ENCODE data around the gene KRT85.

DNA sequence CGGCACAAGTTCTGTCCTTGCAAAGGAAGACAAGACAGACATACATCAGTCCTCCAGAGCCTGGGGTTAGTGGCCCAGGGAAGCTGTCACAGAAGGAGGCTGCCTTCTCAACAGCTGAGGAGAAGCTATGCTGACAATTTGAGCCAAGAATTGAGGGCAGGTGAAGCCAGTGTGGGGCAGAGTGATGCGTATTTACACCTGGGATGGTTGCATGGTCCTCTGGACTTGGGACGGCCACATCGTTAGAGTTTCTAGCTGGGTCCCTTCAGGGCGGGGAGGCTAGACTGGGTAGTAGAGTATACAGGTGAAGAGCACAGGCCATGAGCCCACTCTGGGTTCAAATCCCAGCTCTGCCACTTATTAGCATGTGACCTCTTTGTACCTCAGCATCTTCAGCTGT, 16.5 kb downstream of the KRT85 start:
- TF ChIP-seq MAZ (IDR thresholded peaks at IDR 0.05; ENCODE audit: borderline replicate concordance, low read depth, low read length) (no peak), MAZ (CRISPR knock-in tag; IDR thresholded peaks at IDR 0.05; ENCODE audit: low read depth) (no peak), DNMT1 (CRISPR knock-in tag; IDR thresholded peaks at IDR 0.05) (no peak), POLR2A (IDR thresholded peaks at IDR 0.05; ENCODE audit: insufficient read depth in 1 of 2, low read depth in 2 of 2, low read length in 2 of 2) (no peak), CHD2 (IDR thresholded peaks at IDR 0.05; ENCODE audit: low read depth, low read length) (no peak), GLI4 (CRISPR knock-in tag; IDR thresholded peaks at IDR 0.05; ENCODE audit: borderline replicate concordance) (no peak), PHB2 (IDR thresholded peaks at IDR 0.05; ENCODE audit: partially characterized antibody) (no peak), ZNF326 (CRISPR knock-in tag; IDR thresholded peaks at IDR 0.05; ENCODE audit: borderline replicate concordance) (no peak), ZNF737 (CRISPR knock-in tag; IDR thresholded peaks at IDR 0.05; ENCODE audit: borderline replicate concordance) (no peak), ETV6 (CRISPR knock-in tag; conservative IDR thresholded peaks at IDR 0.05) (no peak)
- TF ChIP-seq, protein P1, sequence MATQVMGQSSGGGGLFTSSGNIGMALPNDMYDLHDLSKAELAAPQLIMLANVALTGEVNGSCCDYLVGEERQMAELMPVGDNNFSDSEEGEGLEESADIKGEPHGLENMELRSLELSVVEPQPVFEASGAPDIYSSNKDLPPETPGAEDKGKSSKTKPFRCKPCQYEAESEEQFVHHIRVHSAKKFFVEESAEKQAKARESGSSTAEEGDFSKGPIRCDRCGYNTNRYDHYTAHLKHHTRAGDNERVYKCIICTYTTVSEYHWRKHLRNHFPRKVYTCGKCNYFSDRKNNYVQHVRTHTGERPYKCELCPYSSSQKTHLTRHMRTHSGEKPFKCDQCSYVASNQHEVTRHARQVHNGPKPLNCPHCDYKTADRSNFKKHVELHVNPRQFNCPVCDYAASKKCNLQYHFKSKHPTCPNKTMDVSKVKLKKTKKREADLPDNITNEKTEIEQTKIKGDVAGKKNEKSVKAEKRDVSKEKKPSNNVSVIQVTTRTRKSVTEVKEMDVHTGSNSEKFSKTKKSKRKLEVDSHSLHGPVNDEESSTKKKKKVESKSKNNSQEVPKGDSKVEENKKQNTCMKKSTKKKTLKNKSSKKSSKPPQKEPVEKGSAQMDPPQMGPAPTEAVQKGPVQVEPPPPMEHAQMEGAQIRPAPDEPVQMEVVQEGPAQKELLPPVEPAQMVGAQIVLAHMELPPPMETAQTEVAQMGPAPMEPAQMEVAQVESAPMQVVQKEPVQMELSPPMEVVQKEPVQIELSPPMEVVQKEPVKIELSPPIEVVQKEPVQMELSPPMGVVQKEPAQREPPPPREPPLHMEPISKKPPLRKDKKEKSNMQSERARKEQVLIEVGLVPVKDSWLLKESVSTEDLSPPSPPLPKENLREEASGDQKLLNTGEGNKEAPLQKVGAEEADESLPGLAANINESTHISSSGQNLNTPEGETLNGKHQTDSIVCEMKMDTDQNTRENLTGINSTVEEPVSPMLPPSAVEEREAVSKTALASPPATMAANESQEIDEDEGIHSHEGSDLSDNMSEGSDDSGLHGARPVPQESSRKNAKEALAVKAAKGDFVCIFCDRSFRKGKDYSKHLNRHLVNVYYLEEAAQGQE (IDR thresholded peaks at IDR 0.05; ENCODE audit: borderline replicate concordance in 1 of 2, low read depth in 1 of 2, low read length in 2 of 2) = no peak
- TF ChIP-seq, protein P2, sequence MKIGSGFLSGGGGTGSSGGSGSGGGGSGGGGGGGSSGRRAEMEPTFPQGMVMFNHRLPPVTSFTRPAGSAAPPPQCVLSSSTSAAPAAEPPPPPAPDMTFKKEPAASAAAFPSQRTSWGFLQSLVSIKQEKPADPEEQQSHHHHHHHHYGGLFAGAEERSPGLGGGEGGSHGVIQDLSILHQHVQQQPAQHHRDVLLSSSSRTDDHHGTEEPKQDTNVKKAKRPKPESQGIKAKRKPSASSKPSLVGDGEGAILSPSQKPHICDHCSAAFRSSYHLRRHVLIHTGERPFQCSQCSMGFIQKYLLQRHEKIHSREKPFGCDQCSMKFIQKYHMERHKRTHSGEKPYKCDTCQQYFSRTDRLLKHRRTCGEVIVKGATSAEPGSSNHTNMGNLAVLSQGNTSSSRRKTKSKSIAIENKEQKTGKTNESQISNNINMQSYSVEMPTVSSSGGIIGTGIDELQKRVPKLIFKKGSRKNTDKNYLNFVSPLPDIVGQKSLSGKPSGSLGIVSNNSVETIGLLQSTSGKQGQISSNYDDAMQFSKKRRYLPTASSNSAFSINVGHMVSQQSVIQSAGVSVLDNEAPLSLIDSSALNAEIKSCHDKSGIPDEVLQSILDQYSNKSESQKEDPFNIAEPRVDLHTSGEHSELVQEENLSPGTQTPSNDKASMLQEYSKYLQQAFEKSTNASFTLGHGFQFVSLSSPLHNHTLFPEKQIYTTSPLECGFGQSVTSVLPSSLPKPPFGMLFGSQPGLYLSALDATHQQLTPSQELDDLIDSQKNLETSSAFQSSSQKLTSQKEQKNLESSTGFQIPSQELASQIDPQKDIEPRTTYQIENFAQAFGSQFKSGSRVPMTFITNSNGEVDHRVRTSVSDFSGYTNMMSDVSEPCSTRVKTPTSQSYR (CRISPR knock-in tag; IDR thresholded peaks at IDR 0.05; ENCODE audit: borderline replicate concordance) = no peak
- TF ChIP-seq, protein P3, sequence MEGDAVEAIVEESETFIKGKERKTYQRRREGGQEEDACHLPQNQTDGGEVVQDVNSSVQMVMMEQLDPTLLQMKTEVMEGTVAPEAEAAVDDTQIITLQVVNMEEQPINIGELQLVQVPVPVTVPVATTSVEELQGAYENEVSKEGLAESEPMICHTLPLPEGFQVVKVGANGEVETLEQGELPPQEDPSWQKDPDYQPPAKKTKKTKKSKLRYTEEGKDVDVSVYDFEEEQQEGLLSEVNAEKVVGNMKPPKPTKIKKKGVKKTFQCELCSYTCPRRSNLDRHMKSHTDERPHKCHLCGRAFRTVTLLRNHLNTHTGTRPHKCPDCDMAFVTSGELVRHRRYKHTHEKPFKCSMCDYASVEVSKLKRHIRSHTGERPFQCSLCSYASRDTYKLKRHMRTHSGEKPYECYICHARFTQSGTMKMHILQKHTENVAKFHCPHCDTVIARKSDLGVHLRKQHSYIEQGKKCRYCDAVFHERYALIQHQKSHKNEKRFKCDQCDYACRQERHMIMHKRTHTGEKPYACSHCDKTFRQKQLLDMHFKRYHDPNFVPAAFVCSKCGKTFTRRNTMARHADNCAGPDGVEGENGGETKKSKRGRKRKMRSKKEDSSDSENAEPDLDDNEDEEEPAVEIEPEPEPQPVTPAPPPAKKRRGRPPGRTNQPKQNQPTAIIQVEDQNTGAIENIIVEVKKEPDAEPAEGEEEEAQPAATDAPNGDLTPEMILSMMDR (CRISPR knock-in tag; IDR thresholded peaks at IDR 0.05) = no peak
- TF ChIP-seq, protein P4, sequence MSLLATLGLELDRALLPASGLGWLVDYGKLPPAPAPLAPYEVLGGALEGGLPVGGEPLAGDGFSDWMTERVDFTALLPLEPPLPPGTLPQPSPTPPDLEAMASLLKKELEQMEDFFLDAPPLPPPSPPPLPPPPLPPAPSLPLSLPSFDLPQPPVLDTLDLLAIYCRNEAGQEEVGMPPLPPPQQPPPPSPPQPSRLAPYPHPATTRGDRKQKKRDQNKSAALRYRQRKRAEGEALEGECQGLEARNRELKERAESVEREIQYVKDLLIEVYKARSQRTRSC (CRISPR knock-in tag; IDR thresholded peaks at IDR 0.05; ENCODE audit: low read depth) = no peak
